Thoracic aorta (tissue), 2 donors: ENCODE measurements around the gene DYRK1B. TPM values are rescaled to one million over a fixed set of nuclear protein-coding genes. Genes with fewer than 3 reads are reported as not detected.

Source experiments
- ATAC-seq: fragments of 150-250 bp; one replicate; pipeline ENCODE4 v1.8.0; 2017; ENCODE audit warnings: low read depth; ENCODE audit not compliant: insufficient number of reproducible peaks, low FRiP score
- DNase-seq: peaks from one replicate; pipeline ENCODE4 v3.0.0-alpha.2; 2020; ENCODE audit warnings: low spot score
- H3K27ac ChIP-seq, 2 donors: fragments of 200-600 bp; sonication (generic); 1 replicate in 1 of 2; 2 replicates in 1 of 2; pipeline ENCODE4 v1.5.1; 2016; ENCODE audit warnings: mild to moderate bottlenecking in 2 of 2, moderate library complexity in 2 of 2
- H3K27me3 ChIP-seq: fragments of 200-600 bp; sonication (generic); replicated peaks from 2 replicates; pipeline ENCODE4 v1.6.0; 2016; ENCODE audit warnings: mild to moderate bottlenecking; ENCODE audit not compliant: insufficient read depth
- H3K36me3 ChIP-seq: fragments of 200-600 bp; sonication (generic); one replicate; pipeline ENCODE4 v1.5.1; 2016
- H3K4me1 ChIP-seq, 2 donors: fragments of 200-600 bp; sonication (generic); 1 replicate in 1 of 2; 2 replicates in 1 of 2; pipeline versions ENCODE4 v1.5.1 to v1.6.0; 2016; ENCODE audit warnings: low read depth in 2 of 2, mild to moderate bottlenecking in 1 of 2; ENCODE audit not compliant: control insufficient read depth in 1 of 2
- H3K4me3 ChIP-seq: fragments of 200-600 bp; sonication (generic); 2 replicates; pipeline ENCODE4 v1.5.1; 2016; ENCODE audit warnings: mild to moderate bottlenecking
- H3K9me3 ChIP-seq: fragments of 200-600 bp; sonication (generic); 2 replicates; pipeline ENCODE4 v1.5.1; 2016
- CTCF ChIP-seq: fragments of 200-600 bp; sonication (generic); IDR thresholded peaks from one replicate; pipeline ENCODE4 v1.5.1; 2019; ENCODE audit warnings: antibody characterized with exemption
- total RNA-seq, 2 donors: library from RNA; depleted of rRNA; stranded (reverse); fragments of >200 nt; gene quantifications; one replicate each; pipeline versions ENCODE4 v1.1.0 to v1.2.3, GENCODE V29; 2016

The DYRK1B gene
- total RNA-seq, 2 donors from 2014 or later, result 8.9 to 10.2 TPM

- peak; percentile 99 for ATAC-seq
- no peaks in the 10 kb centered on the region for H3K9me3 ChIP-seq
- peaks cover 15% of the 10 kb centered on the region for H3K36me3 ChIP-seq
- H3K4me1 ChIP-seq, result peaks cover 3 to 13% of the 10 kb centered on the region in 2 donors
- peak overlapping the region; percentile 38 to 67 for H3K27ac ChIP-seq
- TF ChIP-seq CTCF, result peak; percentile 28
- peak overlapping the region; percentile 75 for H3K4me3 ChIP-seq
- H3K27me3 ChIP-seq, result no peaks in the 10 kb centered on the region
- peak; percentile 85 for DNase-seq
Measured at GRCh38 chr19:39824143-39825092, 9.5 kb downstream of the DYRK1B start.

GRCh38 chr19:39823686-39824085 is 10.3 kb downstream of the DYRK1B start:
- ATAC-seq (no peak), DNase-seq (no peak)
- peaks cover 12% of the 10 kb centered on the region for H3K36me3 ChIP-seq
- H3K4me1 ChIP-seq, result peaks cover 3 to 13% of the 10 kb centered on the region in 2 donors
- peak overlapping the region; percentile 75 for H3K4me3 ChIP-seq
- no peak for TF ChIP-seq CTCF
- no peak overlapping the region for H3K27ac ChIP-seq
- no peaks in the 10 kb centered on the region for H3K27me3 ChIP-seq
- H3K9me3 ChIP-seq, result no peaks in the 10 kb centered on the region

GRCh38 chr19:39820696-39821095 is 13.3 kb downstream of the DYRK1B start:
- peaks cover 3 to 13% of the 10 kb centered on the region in 2 donors for H3K4me1 ChIP-seq

GRCh38 chr19:39819786-39820185 is 14.2 kb downstream of the DYRK1B start:
- no peaks in the 10 kb centered on the region for H3K27me3 ChIP-seq
- H3K27ac ChIP-seq, result no peak overlapping the region
- H3K9me3 ChIP-seq, result no peaks in the 10 kb centered on the region
- H3K4me3 ChIP-seq, result no peak overlapping the region
- DNase-seq, result no peak
- no peak for ATAC-seq
- no peaks in the 10 kb centered on the region for H3K36me3 ChIP-seq
- peaks cover 3 to 10% of the 10 kb centered on the region in 2 donors for H3K4me1 ChIP-seq
- no peak for TF ChIP-seq CTCF

More at GRCh38 chr19:39820696-39821095, 13.3 kb downstream of the DYRK1B start:
- Histone ChIP-seq H3K27me3 (no peaks in the 10 kb centered on the region), H3K9me3 (no peaks in the 10 kb centered on the region), H3K27ac (no peak overlapping the region), H3K4me3 (no peak overlapping the region), H3K36me3 (peaks cover under 1% of the 10 kb centered on the region)
- ATAC-seq (no peak), DNase-seq (no peak)
- TF ChIP-seq CTCF, result no peak

- Histone ChIP-seq H3K27me3 (no peaks in the 10 kb centered on the region), H3K36me3 (no peaks in the 10 kb centered on the region), H3K9me3 (no peaks in the 10 kb centered on the region), H3K4me3 (no peak overlapping the region), H3K27ac (no peak overlapping the region), H3K4me1 (peaks cover 2 to 4% of the 10 kb centered on the region in 2 donors)
- TF ChIP-seq CTCF, result no peak
- ATAC-seq (no peak), DNase-seq (no peak)
Measured at GRCh38 chr19:39818626-39819097, 15.3 kb downstream of the DYRK1B start.
